Measurements from ENCODE around the gene OR51M1.

DNA sequence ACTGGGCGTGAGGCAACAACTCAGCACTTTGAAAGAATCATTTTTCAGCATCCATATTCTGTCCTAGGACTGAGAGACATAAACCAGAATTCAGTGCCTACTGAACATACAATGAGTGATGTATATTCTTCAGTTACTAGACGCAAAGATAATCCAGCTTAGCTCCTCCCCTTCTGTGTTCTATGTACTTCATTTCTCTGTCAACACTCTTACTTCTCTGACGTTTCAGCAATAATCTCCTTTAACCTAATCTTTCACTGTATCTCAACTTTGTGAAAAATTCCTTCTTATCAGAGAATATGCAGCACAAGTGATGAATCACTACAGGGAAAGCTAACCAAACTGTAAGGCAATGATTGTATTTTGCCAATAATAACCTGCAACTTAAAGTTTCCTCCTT, 37.8 kb upstream of the OR51M1 start:
- TF ChIP-seq, protein P1, sequence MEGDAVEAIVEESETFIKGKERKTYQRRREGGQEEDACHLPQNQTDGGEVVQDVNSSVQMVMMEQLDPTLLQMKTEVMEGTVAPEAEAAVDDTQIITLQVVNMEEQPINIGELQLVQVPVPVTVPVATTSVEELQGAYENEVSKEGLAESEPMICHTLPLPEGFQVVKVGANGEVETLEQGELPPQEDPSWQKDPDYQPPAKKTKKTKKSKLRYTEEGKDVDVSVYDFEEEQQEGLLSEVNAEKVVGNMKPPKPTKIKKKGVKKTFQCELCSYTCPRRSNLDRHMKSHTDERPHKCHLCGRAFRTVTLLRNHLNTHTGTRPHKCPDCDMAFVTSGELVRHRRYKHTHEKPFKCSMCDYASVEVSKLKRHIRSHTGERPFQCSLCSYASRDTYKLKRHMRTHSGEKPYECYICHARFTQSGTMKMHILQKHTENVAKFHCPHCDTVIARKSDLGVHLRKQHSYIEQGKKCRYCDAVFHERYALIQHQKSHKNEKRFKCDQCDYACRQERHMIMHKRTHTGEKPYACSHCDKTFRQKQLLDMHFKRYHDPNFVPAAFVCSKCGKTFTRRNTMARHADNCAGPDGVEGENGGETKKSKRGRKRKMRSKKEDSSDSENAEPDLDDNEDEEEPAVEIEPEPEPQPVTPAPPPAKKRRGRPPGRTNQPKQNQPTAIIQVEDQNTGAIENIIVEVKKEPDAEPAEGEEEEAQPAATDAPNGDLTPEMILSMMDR (IDR thresholded peaks at IDR 0.05): no peak
- TF ChIP-seq POLR2A (IDR thresholded peaks at IDR 0.05): no peak
